Measurements from ENCODE around the gene VPREB3. TPM values are rescaled to one million over a fixed set of nuclear protein-coding genes. Genes with fewer than 3 reads are reported as not detected.

The VPREB3 gene
- total and polyA plus RNA-seq, 2 donors (not counting 1 experiment from before 2014, with no cell fraction given): not detected

DNA sequence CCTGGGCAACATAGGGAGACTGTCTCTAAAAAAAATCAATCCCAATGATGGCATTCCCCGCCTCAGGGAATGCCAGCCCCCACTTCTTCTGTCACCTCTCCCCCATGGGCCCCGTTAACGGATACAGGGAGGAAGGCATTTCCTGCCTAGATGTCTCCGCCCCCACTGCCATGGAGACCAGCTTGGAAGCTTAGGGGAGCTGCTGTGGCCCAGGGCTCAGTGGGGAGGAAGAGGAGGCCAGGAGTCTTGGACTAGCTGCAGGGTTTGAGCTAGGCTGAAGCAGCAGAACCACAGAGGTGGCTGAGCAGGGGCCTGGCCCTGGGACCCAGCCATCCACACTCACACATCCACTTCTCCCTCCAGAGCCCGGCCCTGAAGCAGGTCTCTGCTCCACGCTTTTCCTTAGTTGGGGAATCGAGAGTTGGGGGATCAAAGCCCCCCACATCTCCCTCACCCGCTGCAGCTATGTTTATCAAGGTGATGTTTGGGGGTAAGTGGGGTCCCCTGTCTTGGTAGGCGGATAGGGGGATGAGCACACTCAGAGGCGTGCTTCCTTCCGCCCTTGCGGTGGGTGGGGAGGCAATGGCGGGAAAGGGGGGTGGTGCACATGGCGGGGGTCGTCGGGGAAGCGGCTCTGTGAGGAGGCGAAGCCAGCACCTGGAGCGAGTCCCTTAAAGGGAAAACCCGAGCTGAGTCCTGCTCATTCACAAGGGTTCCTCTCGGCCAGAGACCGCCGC is 8.8 kb upstream of the VPREB3 start, which contains the start of gene C22orf15:
Gene C22orf15, plus strand, starts transcription at position 149 of the 737 bp plus-strand sequence. Its CDS starts 317 bp downstream, at position 466.
- H3K36me3 ChIP-seq (ENCODE audit: control insufficient read depth, insufficient read depth, low read length): no peaks in the 10 kb centered on the region
- H3K27me3 ChIP-seq (ENCODE audit: control insufficient read depth, insufficient read depth, low read length): no peaks in the 10 kb centered on the region
- peak in 1 of 2 donors; percentile 47 for DNase-seq (ENCODE audit: low read depth in 2 of 2)
- no peaks in the 10 kb centered on the region for H4K20me1 ChIP-seq (ENCODE audit: control insufficient read depth, extremely low read depth, insufficient read depth, low read length)
- TF ChIP-seq EZH2 (IDR thresholded peaks at IDR 0.05; ENCODE audit: low read length, missing control alignments): no peak
- TF ChIP-seq, protein P1, sequence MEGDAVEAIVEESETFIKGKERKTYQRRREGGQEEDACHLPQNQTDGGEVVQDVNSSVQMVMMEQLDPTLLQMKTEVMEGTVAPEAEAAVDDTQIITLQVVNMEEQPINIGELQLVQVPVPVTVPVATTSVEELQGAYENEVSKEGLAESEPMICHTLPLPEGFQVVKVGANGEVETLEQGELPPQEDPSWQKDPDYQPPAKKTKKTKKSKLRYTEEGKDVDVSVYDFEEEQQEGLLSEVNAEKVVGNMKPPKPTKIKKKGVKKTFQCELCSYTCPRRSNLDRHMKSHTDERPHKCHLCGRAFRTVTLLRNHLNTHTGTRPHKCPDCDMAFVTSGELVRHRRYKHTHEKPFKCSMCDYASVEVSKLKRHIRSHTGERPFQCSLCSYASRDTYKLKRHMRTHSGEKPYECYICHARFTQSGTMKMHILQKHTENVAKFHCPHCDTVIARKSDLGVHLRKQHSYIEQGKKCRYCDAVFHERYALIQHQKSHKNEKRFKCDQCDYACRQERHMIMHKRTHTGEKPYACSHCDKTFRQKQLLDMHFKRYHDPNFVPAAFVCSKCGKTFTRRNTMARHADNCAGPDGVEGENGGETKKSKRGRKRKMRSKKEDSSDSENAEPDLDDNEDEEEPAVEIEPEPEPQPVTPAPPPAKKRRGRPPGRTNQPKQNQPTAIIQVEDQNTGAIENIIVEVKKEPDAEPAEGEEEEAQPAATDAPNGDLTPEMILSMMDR (conservative IDR thresholded peaks at IDR 0.05 in 1 of 2, IDR thresholded peaks at IDR 0.05 in 1 of 2; ENCODE audit: low read depth in 1 of 2, low read length in 2 of 2): no peak
- peak within 1 kb of the TSS; percentile 48 for H3K4me2 ChIP-seq (ENCODE audit: extremely low read depth, insufficient read depth, low read length)
- H3K27ac ChIP-seq (ENCODE audit: insufficient read depth, low read length): no peak within 1 kb of the TSS
- H3K9ac ChIP-seq (ENCODE audit: insufficient read depth, low read length): no peak within 1 kb of the TSS
- no peaks in the 10 kb centered on the region for H3K79me2 ChIP-seq (ENCODE audit: control insufficient read depth, insufficient read depth, low read length)
- H3K4me1 ChIP-seq (ENCODE audit: control insufficient read depth, extremely low read depth, insufficient read depth, low read length): no peaks in the 10 kb centered on the region
- peak within 1 kb of the TSS in 2 of 4 experiments; percentile 9 to 35 for H3K4me3 ChIP-seq (replicated peaks in 1 of 4; ENCODE audit: control extremely low read depth in 1 of 4, insufficient read depth in 1 of 4, low read depth in 3 of 4, low read length in 4 of 4)
- peak within 1 kb of the TSS; percentile 48 for H2AFZ ChIP-seq (ENCODE audit: low read length)
- H3K9me3 ChIP-seq (ENCODE audit: control insufficient read depth, insufficient read depth, low read depth, low read length): no peaks in the 10 kb centered on the region

DNA sequence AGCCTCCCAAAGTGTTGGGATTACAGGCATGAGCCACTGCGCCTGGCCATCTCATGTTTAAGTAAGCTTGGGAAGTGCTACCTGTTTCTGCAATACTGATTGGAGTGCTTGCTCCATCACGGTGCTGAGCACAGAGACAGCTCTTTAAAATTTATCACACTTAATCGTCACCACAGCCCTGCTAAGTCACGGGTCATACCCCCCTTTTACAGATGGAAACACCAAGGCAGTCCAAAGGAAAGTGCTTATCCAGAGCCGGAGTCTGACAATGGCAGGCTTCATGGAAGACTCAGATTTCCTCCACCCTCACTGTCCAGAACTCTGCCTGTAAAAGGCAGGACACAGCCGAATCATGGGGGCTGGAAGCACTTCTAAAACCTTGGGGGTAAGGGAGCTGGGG is 5.8 kb upstream of the VPREB3 start:
- no peak for TF ChIP-seq EZH2 (IDR thresholded peaks at IDR 0.05; ENCODE audit: low read length, missing control alignments)
- TF ChIP-seq, protein P1 (conservative IDR thresholded peaks at IDR 0.05 in 1 of 2, IDR thresholded peaks at IDR 0.05 in 1 of 2; ENCODE audit: low read depth in 1 of 2, low read length in 2 of 2): no peak
- Histone ChIP-seq H3K79me2 (ENCODE audit: control insufficient read depth, insufficient read depth, low read length) (no peaks in the 10 kb centered on the region), H3K36me3 (ENCODE audit: control insufficient read depth, insufficient read depth, low read length) (no peaks in the 10 kb centered on the region), H2AFZ (ENCODE audit: low read length) (no peak overlapping the region), H3K4me3 (replicated peaks in 1 of 4; ENCODE audit: control extremely low read depth in 1 of 4, insufficient read depth in 1 of 4, low read depth in 3 of 4, low read length in 4 of 4) (no peak overlapping the region), H3K4me2 (ENCODE audit: extremely low read depth, insufficient read depth, low read length) (no peak overlapping the region), H4K20me1 (ENCODE audit: control insufficient read depth, extremely low read depth, insufficient read depth, low read length) (no peaks in the 10 kb centered on the region), H3K9me3 (ENCODE audit: control insufficient read depth, insufficient read depth, low read depth, low read length) (no peaks in the 10 kb centered on the region), H3K27me3 (ENCODE audit: control insufficient read depth, insufficient read depth, low read length) (no peaks in the 10 kb centered on the region), H3K9ac (ENCODE audit: insufficient read depth, low read length) (no peak overlapping the region), H3K4me1 (ENCODE audit: control insufficient read depth, extremely low read depth, insufficient read depth, low read length) (no peaks in the 10 kb centered on the region), H3K27ac (ENCODE audit: insufficient read depth, low read length) (no peak overlapping the region)
- no peak for DNase-seq (ENCODE audit: low read depth in 2 of 2)

DNA sequence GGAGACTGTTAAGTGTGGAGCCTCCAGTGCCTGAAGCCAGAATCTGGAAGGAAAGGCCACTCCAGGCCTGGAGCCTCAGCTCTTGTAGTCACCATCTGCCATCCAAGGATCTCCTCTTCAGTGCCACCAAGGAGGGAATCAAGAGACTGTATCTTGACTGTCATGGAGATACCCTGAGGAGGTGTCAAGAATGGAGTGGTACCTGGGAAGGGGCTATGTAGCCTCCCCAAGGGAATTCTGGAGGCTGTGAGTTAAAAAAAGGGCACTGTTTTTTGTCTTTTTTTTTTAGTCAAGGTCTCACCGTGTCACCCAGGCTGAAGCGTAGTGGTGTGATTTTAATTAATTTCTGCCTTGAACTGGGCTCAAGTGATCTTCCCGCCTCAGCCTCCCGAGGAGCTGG is 5.3 kb upstream of the VPREB3 start:
- no peaks in the 10 kb centered on the region for H3K36me3 ChIP-seq (ENCODE audit: control insufficient read depth, insufficient read depth, low read length)
- H3K9me3 ChIP-seq (ENCODE audit: control insufficient read depth, insufficient read depth, low read depth, low read length): no peaks in the 10 kb centered on the region
- no peaks in the 10 kb centered on the region for H3K27me3 ChIP-seq (ENCODE audit: control insufficient read depth, insufficient read depth, low read length)
- no peak overlapping the region for H3K27ac ChIP-seq (ENCODE audit: insufficient read depth, low read length)
- no peak overlapping the region for H3K4me3 ChIP-seq (replicated peaks in 1 of 4; ENCODE audit: control extremely low read depth in 1 of 4, insufficient read depth in 1 of 4, low read depth in 3 of 4, low read length in 4 of 4)
- no peak overlapping the region for H2AFZ ChIP-seq (ENCODE audit: low read length)
- no peak overlapping the region for H3K9ac ChIP-seq (ENCODE audit: insufficient read depth, low read length)
- no peaks in the 10 kb centered on the region for H4K20me1 ChIP-seq (ENCODE audit: control insufficient read depth, extremely low read depth, insufficient read depth, low read length)
- no peaks in the 10 kb centered on the region for H3K4me1 ChIP-seq (ENCODE audit: control insufficient read depth, extremely low read depth, insufficient read depth, low read length)
- no peak overlapping the region for H3K4me2 ChIP-seq (ENCODE audit: extremely low read depth, insufficient read depth, low read length)
- TF ChIP-seq, protein P1 (conservative IDR thresholded peaks at IDR 0.05 in 1 of 2, IDR thresholded peaks at IDR 0.05 in 1 of 2; ENCODE audit: low read depth in 1 of 2, low read length in 2 of 2): no peak
- no peak for TF ChIP-seq EZH2 (IDR thresholded peaks at IDR 0.05; ENCODE audit: low read length, missing control alignments)
- H3K79me2 ChIP-seq (ENCODE audit: control insufficient read depth, insufficient read depth, low read length): no peaks in the 10 kb centered on the region
- DNase-seq (ENCODE audit: low read depth in 2 of 2): no peak
